OCI-LY7 (cell line): ENCODE measurements around the gene NPR3.

ENCODE experiments used
- EZH2phosphoT487 ChIP-seq: fragments of 200-600 bp; sonication (generic); IDR thresholded peaks from 2 replicates; pipeline ENCODE4 v1.6.1; 2018; ENCODE audit warnings: low read depth, borderline replicate concordance, mild to moderate bottlenecking, mixed run types, antibody characterized with exemption, low read length, moderate library complexity, mixed read lengths
- TF ChIP-seq, protein P1 (sequence below): fragments of 200-600 bp; sonication (generic); conservative IDR thresholded peaks from 2 replicates; pipeline ENCODE4 v1.5.1; 2014; ENCODE audit warnings: mild to moderate bottlenecking, antibody characterized with exemption, low read length, moderate library complexity, mixed read lengths

DNA sequence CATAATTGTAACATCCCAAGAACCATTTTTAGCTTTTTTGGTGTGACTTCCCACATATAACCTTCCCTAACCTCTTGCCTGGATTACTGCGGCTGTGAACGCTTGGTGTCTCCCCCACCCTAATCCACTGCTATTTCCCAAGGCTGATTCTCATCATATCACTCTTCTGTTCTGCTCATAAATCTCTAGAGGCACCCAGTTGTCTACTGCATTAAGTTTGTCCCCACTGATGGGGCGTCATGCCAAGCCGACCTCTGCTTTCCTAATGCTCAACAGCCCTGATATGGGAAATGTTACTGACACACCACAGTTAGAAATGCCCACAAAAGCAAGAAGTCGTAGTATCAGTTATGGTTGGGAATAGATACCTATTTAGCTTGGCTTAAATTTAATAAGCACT, 24.4 kb downstream of the NPR3 start:
- TF ChIP-seq, protein P1, sequence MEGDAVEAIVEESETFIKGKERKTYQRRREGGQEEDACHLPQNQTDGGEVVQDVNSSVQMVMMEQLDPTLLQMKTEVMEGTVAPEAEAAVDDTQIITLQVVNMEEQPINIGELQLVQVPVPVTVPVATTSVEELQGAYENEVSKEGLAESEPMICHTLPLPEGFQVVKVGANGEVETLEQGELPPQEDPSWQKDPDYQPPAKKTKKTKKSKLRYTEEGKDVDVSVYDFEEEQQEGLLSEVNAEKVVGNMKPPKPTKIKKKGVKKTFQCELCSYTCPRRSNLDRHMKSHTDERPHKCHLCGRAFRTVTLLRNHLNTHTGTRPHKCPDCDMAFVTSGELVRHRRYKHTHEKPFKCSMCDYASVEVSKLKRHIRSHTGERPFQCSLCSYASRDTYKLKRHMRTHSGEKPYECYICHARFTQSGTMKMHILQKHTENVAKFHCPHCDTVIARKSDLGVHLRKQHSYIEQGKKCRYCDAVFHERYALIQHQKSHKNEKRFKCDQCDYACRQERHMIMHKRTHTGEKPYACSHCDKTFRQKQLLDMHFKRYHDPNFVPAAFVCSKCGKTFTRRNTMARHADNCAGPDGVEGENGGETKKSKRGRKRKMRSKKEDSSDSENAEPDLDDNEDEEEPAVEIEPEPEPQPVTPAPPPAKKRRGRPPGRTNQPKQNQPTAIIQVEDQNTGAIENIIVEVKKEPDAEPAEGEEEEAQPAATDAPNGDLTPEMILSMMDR = no peak
- no peak for TF ChIP-seq EZH2phosphoT487
